A204.1 (cell line): ENCODE measurements around the gene CHGA.

ENCODE experiments used
- FAIRE-seq: peaks from 2 replicates; lab custom pipeline; 2012; peaks lifted over from hg19 to GRCh38; lab: Jason Lieb, UNC

The CHGA gene

GRCh38 chr14:92945544-92945943 is 22.6 kb downstream of the CHGA start:
- no peak for FAIRE-seq

GRCh38 chr14:92945959-92946846 is 23.3 kb downstream of the CHGA start:
- FAIRE-seq, result no peak

GRCh38 chr14:92946847-92947545 is 24.0 kb downstream of the CHGA start:
- FAIRE-seq, result no peak

GRCh38 chr14:92948647-92949046 is 25.7 kb downstream of the CHGA start:
- no peak for FAIRE-seq

- FAIRE-seq, result no peak
Measured at GRCh38 chr14:92949496-92950192, 26.7 kb downstream of the CHGA start.

GRCh38 chr14:92950193-92950540 is 27.2 kb downstream of the CHGA start:
- FAIRE-seq, result no peak

GRCh38 chr14:92950773-92951172 is 27.8 kb downstream of the CHGA start:
- FAIRE-seq, result no peak

GRCh38 chr14:92951261-92951660 is 28.3 kb downstream of the CHGA start:
- no peak for FAIRE-seq

- FAIRE-seq, result no peak
Measured at GRCh38 chr14:92951912-92952471, 29.0 kb downstream of the CHGA start.

- no peak for FAIRE-seq
Measured at GRCh38 chr14:92952481-92953298, 29.7 kb downstream of the CHGA start.

- no peak for FAIRE-seq
Measured at GRCh38 chr14:92953526-92953925, 30.6 kb downstream of the CHGA start.

GRCh38 chr14:92954933-92955332 is 32.0 kb downstream of the CHGA start:
- FAIRE-seq, result no peak

GRCh38 chr14:92955381-92955780 is 32.4 kb downstream of the CHGA start:
- no peak for FAIRE-seq

GRCh38 chr14:92956961-92957360 is 34.0 kb downstream of the CHGA start:
- no peak for FAIRE-seq

- no peak for FAIRE-seq
Measured at GRCh38 chr14:92958373-92959188, 35.6 kb downstream of the CHGA start.

- FAIRE-seq, result no peak
Measured at GRCh38 chr14:92959189-92959531, 36.2 kb downstream of the CHGA start.

- no peak for FAIRE-seq
Measured at GRCh38 chr14:92959761-92960680, 37.1 kb downstream of the CHGA start.

- FAIRE-seq, result no peak
Measured at GRCh38 chr14:92960706-92961566, 38.0 kb downstream of the CHGA start.

GRCh38 chr14:92961567-92961855 is 38.6 kb downstream of the CHGA start:
- no peak for FAIRE-seq
